NB4 (cell line): ENCODE measurements around the gene MCF2L.

Source experiments
- DNase-seq: peaks from one replicate; pipeline ENCODE4 v3.0.0; 2010; ENCODE audit warnings: low read depth
- H3K4me3 ChIP-seq: one replicate; pipeline ENCODE4 v1.5.1; 2011; ENCODE audit warnings: mild to moderate bottlenecking, low read depth, low read length, moderate library complexity
- CTCF ChIP-seq: IDR thresholded peaks from one replicate; pipeline ENCODE4 v1.5.1; 2012; ENCODE audit warnings: low read depth, low read length
- MAX ChIP-seq: IDR thresholded peaks from 2 replicates; pipeline ENCODE4 v1.6.1; 2011; ENCODE audit warnings: low read depth, low read length
- MYC ChIP-seq: IDR thresholded peaks from 2 replicates; pipeline ENCODE4 v1.6.1; 2011; ENCODE audit warnings: low read depth, low read length
- POLR2A ChIP-seq: IDR thresholded peaks from 2 replicates; pipeline ENCODE4 v1.6.1; 2011; ENCODE audit warnings: mild to moderate bottlenecking; ENCODE audit not compliant: insufficient read length; ENCODE audit errors: extremely low read depth

The MCF2L gene

GRCh38 chr13:112984501-112984900 lies 15.5 kb downstream of the MCF2L start:
- no peak for DNase-seq
- no peak overlapping the region for H3K4me3 ChIP-seq
- TF ChIP-seq MYC: no peak
- TF ChIP-seq POLR2A: no peak
- no peak for TF ChIP-seq MAX
- no peak for TF ChIP-seq CTCF

GRCh38 chr13:112984954-112985802 lies 16.2 kb downstream of the MCF2L start:
- no peak overlapping the region for H3K4me3 ChIP-seq
- no peak for DNase-seq
- no peak for TF ChIP-seq CTCF
- TF ChIP-seq POLR2A: no peak
- no peak for TF ChIP-seq MAX
- TF ChIP-seq MYC: no peak

GRCh38 chr13:112985803-112986408 lies 16.9 kb downstream of the MCF2L start:
- TF ChIP-seq MYC: no peak
- no peak for TF ChIP-seq POLR2A
- no peak for TF ChIP-seq MAX
- TF ChIP-seq CTCF: no peak
- DNase-seq: no peak
- H3K4me3 ChIP-seq: no peak overlapping the region

- DNase-seq: no peak
- no peak for TF ChIP-seq POLR2A
- no peak for TF ChIP-seq CTCF
- TF ChIP-seq MYC: no peak
- TF ChIP-seq MAX: no peak
- no peak overlapping the region for H3K4me3 ChIP-seq
These were observed 17.5 kb downstream of the MCF2L start for GRCh38 chr13:112986470-112986869.

GRCh38 chr13:112986946-112987681 lies 18.1 kb downstream of the MCF2L start:
- TF ChIP-seq MAX: no peak
- no peak for TF ChIP-seq POLR2A
- TF ChIP-seq MYC: no peak
- TF ChIP-seq CTCF: no peak
- DNase-seq: no peak
- no peak overlapping the region for H3K4me3 ChIP-seq
